ENCODE data around the gene ME3.

ME3 gene

GRCh38 chr11:86673872-86674750 is 1.7 kb upstream of the ME3 start:
- no peaks in the 10 kb centered on the region for H3K27me3 ChIP-seq (replicated peaks in 2 of 5; ENCODE audit: control insufficient read depth in 4 of 5, insufficient read depth in 5 of 5, low read length in 4 of 5)
- no peaks in the 10 kb centered on the region for H3K9me3 ChIP-seq (ENCODE audit: control extremely low read depth in 1 of 5, control insufficient read depth in 4 of 5, insufficient read depth in 2 of 5, low read depth in 1 of 5, low read length in 4 of 5)
- 100% methylated on average over 2 of the region's 6 CpGs for WGBS (ENCODE audit: insufficient coverage)
- DNase-seq: no peak
- ChIA-PET CTCF (no interaction called here), POLR2A (no interaction called here)
- H3K4me1 ChIP-seq (ENCODE audit: control extremely low read depth in 1 of 4, control insufficient read depth in 4 of 4, insufficient read depth in 4 of 4, low read length in 3 of 4): peaks cover 15 to 56% (median 30%) of the 10 kb centered on the region in 4 experiments
- no peak overlapping the region for H3K4me3 ChIP-seq (ENCODE audit: control insufficient read depth in 1 of 7, extremely low read depth in 1 of 7, insufficient read depth in 4 of 7, low read depth in 2 of 7, low read length in 6 of 7)
- H3K36me3 ChIP-seq (ENCODE audit: control insufficient read depth in 4 of 4, insufficient read depth in 4 of 4, low read length in 3 of 4): no peaks in the 10 kb centered on the region
- no peak overlapping the region for H3K27ac ChIP-seq (ENCODE audit: insufficient read depth in 1 of 2, low read depth in 1 of 2, low read length in 2 of 2, poor library complexity in 1 of 2, severe bottlenecking in 2 of 2)

GRCh38 chr11:86673055-86673843 is 833 bp upstream of the ME3 start:
- Histone ChIP-seq H3K27ac (ENCODE audit: insufficient read depth in 1 of 2, low read depth in 1 of 2, low read length in 2 of 2, poor library complexity in 1 of 2, severe bottlenecking in 2 of 2) (no peak overlapping the region), H3K27me3 (replicated peaks in 2 of 5; ENCODE audit: control insufficient read depth in 4 of 5, insufficient read depth in 5 of 5, low read length in 4 of 5) (no peaks in the 10 kb centered on the region), H3K9me3 (ENCODE audit: control extremely low read depth in 1 of 5, control insufficient read depth in 4 of 5, insufficient read depth in 2 of 5, low read depth in 1 of 5, low read length in 4 of 5) (no peaks in the 10 kb centered on the region), H3K4me1 (ENCODE audit: control extremely low read depth in 1 of 4, control insufficient read depth in 4 of 4, insufficient read depth in 4 of 4, low read length in 3 of 4) (peaks cover 15 to 54% (median 30%) of the 10 kb centered on the region in 4 experiments), H3K36me3 (ENCODE audit: control insufficient read depth in 4 of 4, insufficient read depth in 4 of 4, low read length in 3 of 4) (peaks cover 0 to 2% (median 0%) of the 10 kb centered on the region in 4 experiments), H3K4me3 (ENCODE audit: control insufficient read depth in 1 of 7, extremely low read depth in 1 of 7, insufficient read depth in 4 of 7, low read depth in 2 of 7, low read length in 6 of 7) (peak overlapping the region in 2 of 7 experiments; percentile 85 to 91)
- ChIA-PET POLR2A (no interaction called here), CTCF (interaction anchor here (1.0 kb wide), 1 partner anchor 64 kb away, joined by 4 read pairs; no protein-coding TSS in a partner anchor)
- no peak for DNase-seq
- WGBS (ENCODE audit: insufficient coverage): 85% methylated on average over 6 of the region's 8 CpGs

- ChIA-PET POLR2A (no interaction called here), CTCF (interaction anchor here (1.3 to 1.7 kb wide), 2 partner anchors 130 to 134 kb away, joined by 3 to 5 read pairs; no protein-coding TSS in a partner anchor)
- Histone ChIP-seq H3K27ac (ENCODE audit: insufficient read depth in 1 of 2, low read depth in 1 of 2, low read length in 2 of 2, poor library complexity in 1 of 2, severe bottlenecking in 2 of 2) (peak overlapping the region; percentile 38 to 68), H3K4me1 (ENCODE audit: control extremely low read depth in 1 of 4, control insufficient read depth in 4 of 4, insufficient read depth in 4 of 4, low read length in 3 of 4) (peaks cover 15 to 54% (median 30%) of the 10 kb centered on the region in 4 experiments), H3K4me3 (ENCODE audit: control insufficient read depth in 1 of 7, extremely low read depth in 1 of 7, insufficient read depth in 4 of 7, low read depth in 2 of 7, low read length in 6 of 7) (peak overlapping the region; percentile 62 to 91 (median 76)), H3K36me3 (ENCODE audit: control insufficient read depth in 4 of 4, insufficient read depth in 4 of 4, low read length in 3 of 4) (peaks cover 0 to 8% (median 3%) of the 10 kb centered on the region in 4 experiments), H3K27me3 (replicated peaks in 2 of 5; ENCODE audit: control insufficient read depth in 4 of 5, insufficient read depth in 5 of 5, low read length in 4 of 5) (no peaks in the 10 kb centered on the region), H3K9me3 (ENCODE audit: control extremely low read depth in 1 of 5, control insufficient read depth in 4 of 5, insufficient read depth in 2 of 5, low read depth in 1 of 5, low read length in 4 of 5) (no peaks in the 10 kb centered on the region)
- peak in 1 of 3 donors; percentile 29 for DNase-seq
- 0% methylated on average over 31 of the region's 33 CpGs for WGBS (ENCODE audit: insufficient coverage)
Observed at GRCh38 chr11:86671531-86672006, 847 bp downstream of the ME3 start.

DNA sequence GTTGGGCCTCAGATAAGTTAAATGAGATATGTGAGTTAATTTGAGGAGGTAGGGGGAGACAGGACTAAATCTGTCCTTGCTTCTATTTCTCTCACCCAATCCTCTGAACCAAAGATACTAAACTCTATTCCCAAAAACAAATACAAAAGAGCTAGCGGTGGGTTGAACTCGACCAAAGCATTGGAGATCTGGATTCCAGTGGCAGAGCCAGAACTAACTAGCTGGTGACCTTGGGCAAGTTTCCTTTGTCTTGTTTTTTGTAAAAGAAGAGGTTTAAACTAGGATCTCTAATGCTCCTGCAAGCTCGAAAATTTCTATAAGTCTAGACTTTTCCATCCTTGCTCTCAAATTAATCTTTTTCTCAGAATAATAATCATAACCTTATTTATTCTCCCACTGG is 1.5 kb downstream of the ME3 start:
- ChIA-PET CTCF (interaction anchor here (0.8 to 1.7 kb wide), 3 partner anchors 24 to 134 kb away, joined by 3 to 5 read pairs (median 3); no protein-coding TSS in a partner anchor), POLR2A (no interaction called here)
- Histone ChIP-seq H3K27ac (ENCODE audit: insufficient read depth in 1 of 2, low read depth in 1 of 2, low read length in 2 of 2, poor library complexity in 1 of 2, severe bottlenecking in 2 of 2) (no peak overlapping the region), H3K4me1 (ENCODE audit: control extremely low read depth in 1 of 4, control insufficient read depth in 4 of 4, insufficient read depth in 4 of 4, low read length in 3 of 4) (peaks cover 15 to 51% (median 30%) of the 10 kb centered on the region in 4 experiments), H3K27me3 (replicated peaks in 2 of 5; ENCODE audit: control insufficient read depth in 4 of 5, insufficient read depth in 5 of 5, low read length in 4 of 5) (no peaks in the 10 kb centered on the region), H3K4me3 (ENCODE audit: control insufficient read depth in 1 of 7, extremely low read depth in 1 of 7, insufficient read depth in 4 of 7, low read depth in 2 of 7, low read length in 6 of 7) (peak overlapping the region in 6 of 7 experiments; percentile 65 to 91 (median 80)), H3K36me3 (ENCODE audit: control insufficient read depth in 4 of 4, insufficient read depth in 4 of 4, low read length in 3 of 4) (peaks cover 0 to 8% (median 3%) of the 10 kb centered on the region in 4 experiments), H3K9me3 (ENCODE audit: control extremely low read depth in 1 of 5, control insufficient read depth in 4 of 5, insufficient read depth in 2 of 5, low read depth in 1 of 5, low read length in 4 of 5) (no peaks in the 10 kb centered on the region)
- no peak for DNase-seq
- no CpG with 5 or more reads among the region's 3 CpGs for WGBS (ENCODE audit: insufficient coverage)

- CTCF ChIA-PET: interaction anchor here (0.8 to 1.7 kb wide), 2 partner anchors 25 to 135 kb away, joined by 3 read pairs; no protein-coding TSS in a partner anchor
- Histone ChIP-seq H3K4me3 (ENCODE audit: control insufficient read depth in 1 of 7, extremely low read depth in 1 of 7, insufficient read depth in 4 of 7, low read depth in 2 of 7, low read length in 6 of 7) (peak overlapping the region in 2 of 7 experiments; percentile 21 to 91), H3K27me3 (replicated peaks in 2 of 5; ENCODE audit: control insufficient read depth in 4 of 5, insufficient read depth in 5 of 5, low read length in 4 of 5) (no peaks in the 10 kb centered on the region), H3K27ac (ENCODE audit: insufficient read depth in 1 of 2, low read depth in 1 of 2, low read length in 2 of 2, poor library complexity in 1 of 2, severe bottlenecking in 2 of 2) (no peak overlapping the region), H3K36me3 (ENCODE audit: control insufficient read depth in 4 of 4, insufficient read depth in 4 of 4, low read length in 3 of 4) (peaks cover 0 to 8% (median 3%) of the 10 kb centered on the region in 4 experiments), H3K4me1 (ENCODE audit: control extremely low read depth in 1 of 4, control insufficient read depth in 4 of 4, insufficient read depth in 4 of 4, low read length in 3 of 4) (peaks cover 15 to 44% (median 29%) of the 10 kb centered on the region in 4 experiments), H3K9me3 (ENCODE audit: control extremely low read depth in 1 of 5, control insufficient read depth in 4 of 5, insufficient read depth in 2 of 5, low read depth in 1 of 5, low read length in 4 of 5) (no peaks in the 10 kb centered on the region)
- DNase-seq: peak; percentile 25 to 80 (median 70)
- 11% methylated on average over 2 of the region's 5 CpGs for WGBS (ENCODE audit: insufficient coverage)
- POLR2A ChIA-PET: no interaction called here
Observed at GRCh38 chr11:86670181-86670580, 2.2 kb downstream of the ME3 start.

DNA sequence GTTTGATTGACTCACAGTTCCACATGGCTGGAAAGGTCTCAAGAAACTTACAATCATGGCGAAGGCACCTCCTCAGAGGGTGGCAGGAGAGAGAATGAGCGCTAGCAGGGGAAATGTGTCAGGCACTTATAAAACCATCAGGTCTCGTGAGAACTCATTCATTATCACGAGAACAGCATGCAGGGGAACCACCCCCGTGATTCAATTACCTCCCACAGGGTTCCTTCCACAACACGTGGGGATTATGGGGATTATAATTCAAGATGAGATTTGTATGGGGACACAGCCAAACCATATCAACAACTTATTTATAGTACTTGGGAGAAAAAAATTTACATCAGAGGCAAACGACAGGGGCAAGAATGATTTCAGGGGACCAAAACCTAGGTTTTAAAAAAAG is 3.0 kb downstream of the ME3 start:
- no peak for DNase-seq
- H3K4me3 ChIP-seq (ENCODE audit: control insufficient read depth in 1 of 7, extremely low read depth in 1 of 7, insufficient read depth in 4 of 7, low read depth in 2 of 7, low read length in 6 of 7): no peak overlapping the region
- peaks cover 15 to 36% (median 21%) of the 10 kb centered on the region in 4 experiments for H3K4me1 ChIP-seq (ENCODE audit: control extremely low read depth in 1 of 4, control insufficient read depth in 4 of 4, insufficient read depth in 4 of 4, low read length in 3 of 4)
- H3K9me3 ChIP-seq (ENCODE audit: control extremely low read depth in 1 of 5, control insufficient read depth in 4 of 5, insufficient read depth in 2 of 5, low read depth in 1 of 5, low read length in 4 of 5): no peaks in the 10 kb centered on the region
- ChIA-PET CTCF (no interaction called here), POLR2A (no interaction called here)
- H3K36me3 ChIP-seq (ENCODE audit: control insufficient read depth in 4 of 4, insufficient read depth in 4 of 4, low read length in 3 of 4): peaks cover 0 to 10% (median 3%) of the 10 kb centered on the region in 4 experiments
- WGBS (ENCODE audit: insufficient coverage): 100% methylated on average over 1 of the region's 7 CpGs
- no peak overlapping the region for H3K27ac ChIP-seq (ENCODE audit: insufficient read depth in 1 of 2, low read depth in 1 of 2, low read length in 2 of 2, poor library complexity in 1 of 2, severe bottlenecking in 2 of 2)
- H3K27me3 ChIP-seq (replicated peaks in 2 of 5; ENCODE audit: control insufficient read depth in 4 of 5, insufficient read depth in 5 of 5, low read length in 4 of 5): no peaks in the 10 kb centered on the region

Measured in common myeloid progenitor, CD34-positive (primary cell).